K562 (cell line): Measurements from ENCODE around the gene TANC1. TPM values are rescaled to one million over a fixed set of nuclear protein-coding genes. Genes with fewer than 3 reads are reported as not detected.

Experiments used
- ATAC-seq: fragments of 200-7000 bp; cut with Tn5 transposase; 3 replicates; pipeline ENCODE4 v1.9.1; 2020; ENCODE audit warnings: moderate library complexity
- BruUV-seq: library from RNA; stranded (reverse); fragments of 400-500 nt; replicated peaks from 2 replicates; lab custom pipeline; 2021; lab: Mats Ljungman, UMichigan
- CTCF ChIA-PET: fragments of 300-600 bp; formaldehyde crosslinking; extraction: SDS; loops from one replicate; lab custom pipeline; 2021; ENCODE audit warnings: low intra/inter-chr PET ratio; lab: Yijun Ruan, JAX
- POLR2A ChIA-PET: fragments of 300-600, 350-650 bp; sonication (Branson Sonifier 250); formaldehyde crosslinking; extraction: SDS; loops from one replicate; lab custom pipeline; 2021; ENCODE audit warnings: antibody characterized with exemption, inconsistent platforms; lab: Yijun Ruan, JAX
- DNase-seq, 4 experiments: peaks; one replicate each; pipeline versions ENCODE4 v3.0.0 to v3.0.0-alpha.2; 2011 to 2018; ENCODE audit warnings: low spot score in 3 of 4, mixed read lengths in 3 of 4; ENCODE audit errors: extremely low read depth in 1 of 4
- FAIRE-seq: peaks from 2 replicates; lab custom pipeline; 2011; peaks lifted over from hg19 to GRCh38; lab: Jason Lieb, UNC
- H2AFZ ChIP-seq: 2 replicates; pipeline ENCODE4 v1.6.0; 2011; ENCODE audit warnings: low read depth, low read length, control low read depth, inconsistent platforms
- H3K27ac ChIP-seq: fragments of 200-600 bp; 3 replicates; pipeline ENCODE4 v1.8.0; 2011; ENCODE audit warnings: low read depth, mild to moderate bottlenecking, control low read depth, inconsistent platforms, low read length, moderate library complexity, mixed read lengths; ENCODE audit errors: extremely low read depth
- H3K27me3 ChIP-seq, 2 experiments: fragments of 300-600 bp in 1 of 2; 2 replicates in 1 of 2; 3 replicates in 1 of 2; pipeline versions ENCODE4 v1.6.0 to v1.8.0; 2011; ENCODE audit warnings: inconsistent platforms in 2 of 2, low read length in 2 of 2, mild to moderate bottlenecking in 1 of 2, mixed read lengths in 1 of 2, moderate library complexity in 1 of 2; ENCODE audit not compliant: control insufficient read depth in 2 of 2, insufficient read depth in 2 of 2
- H3K36me3 ChIP-seq: fragments of 300-600 bp; 3 replicates; pipeline ENCODE4 v1.8.0; 2011; ENCODE audit warnings: mild to moderate bottlenecking, low read length, inconsistent platforms; ENCODE audit not compliant: control insufficient read depth, insufficient read depth
- H3K4me1 ChIP-seq, 2 experiments: fragments of 200-600 bp in 1 of 2; replicated peaks in 1 of 2; 2 replicates in 1 of 2; 3 replicates in 1 of 2; pipeline versions ENCODE4 v1.5.1 to v1.8.0; 2011; ENCODE audit warnings: inconsistent platforms in 2 of 2, low read length in 2 of 2, mild to moderate bottlenecking in 1 of 2, mixed read lengths in 1 of 2, moderate library complexity in 1 of 2; ENCODE audit not compliant: control insufficient read depth in 2 of 2, insufficient read depth in 2 of 2
- H3K4me2 ChIP-seq: 2 replicates; pipeline ENCODE4 v1.6.1; 2011; ENCODE audit warnings: low read length, control low read depth, inconsistent platforms, mixed read lengths; ENCODE audit not compliant: insufficient read depth
- H3K4me3 ChIP-seq: fragments of 200-600 bp; sonication (generic), shearing (Covaris generic); 2 replicates; pipeline ENCODE4 v1.5.1; 2016; ENCODE audit warnings: control low read depth, inconsistent platforms
- H3K79me2 ChIP-seq: fragments of 200-600 bp; 3 replicates; pipeline ENCODE4 v1.8.0; 2011; ENCODE audit warnings: low read length, inconsistent platforms; ENCODE audit not compliant: control insufficient read depth, insufficient read depth
- H3K9ac ChIP-seq, 2 experiments: 2 replicates each; pipeline versions ENCODE4 v1.6.0 to v1.6.1; 2011; ENCODE audit warnings: low read depth in 2 of 2, low read length in 2 of 2, control low read depth in 1 of 2, inconsistent platforms in 1 of 2, mild to moderate bottlenecking in 1 of 2, mixed read lengths in 1 of 2; ENCODE audit not compliant: insufficient read depth in 1 of 2
- H3K9me1 ChIP-seq: one replicate; pipeline ENCODE4 v1.6.0; 2011; ENCODE audit warnings: inconsistent platforms, mild to moderate bottlenecking, low read length, moderate library complexity; ENCODE audit not compliant: control insufficient read depth, insufficient read depth
- H3K9me3 ChIP-seq: replicated peaks from 2 replicates; pipeline ENCODE4 v1.5.1; 2011; ENCODE audit warnings: low read depth, low read length, inconsistent platforms; ENCODE audit not compliant: control insufficient read depth, insufficient read depth
- H4K20me1 ChIP-seq: replicated peaks from 2 replicates; pipeline ENCODE4 v1.6.1; 2011; ENCODE audit warnings: low read length, inconsistent platforms, mixed read lengths; ENCODE audit not compliant: control insufficient read depth, insufficient read depth
- ARID1B ChIP-seq: fragments of 450-650 bp; IDR thresholded peaks from 2 replicates; pipeline ENCODE4 v1.6.1; 2016; ENCODE audit warnings: antibody characterized with exemption, mild to moderate bottlenecking, inconsistent platforms
- CREM ChIP-seq: IDR thresholded peaks from 2 replicates; pipeline ENCODE4 v1.6.1; 2014; ENCODE audit warnings: antibody characterized with exemption, low read depth
- NEUROD1 ChIP-seq: fragments of 150-350 bp; IDR thresholded peaks from 2 replicates; pipeline ENCODE4 v1.6.1; 2014; ENCODE audit warnings: borderline replicate concordance, low read length, low read depth; ENCODE audit not compliant: partially characterized antibody
- POLR2H ChIP-seq: IDR thresholded peaks from 2 replicates; pipeline ENCODE4 v1.6.1; 2016; ENCODE audit warnings: missing genetic modification characterization, low read depth, mild to moderate bottlenecking, control low read depth, missing compliant biosample characterization, moderate library complexity
- RAD51 ChIP-seq: fragments of 450-650 bp; IDR thresholded peaks from 2 replicates; pipeline ENCODE4 v1.7.1; 2016; ENCODE audit warnings: low read depth, mild to moderate bottlenecking, borderline replicate concordance
- RHOXF2B ChIP-seq: fragments of 250-450 bp; sonication (Bioruptor Pico); conservative IDR thresholded peaks from 2 replicates; pipeline ENCODE4 v1.5.1; 2021
- SMC3 ChIP-seq: conservative IDR thresholded peaks from 2 replicates; pipeline ENCODE4 v1.6.1; 2011; ENCODE audit warnings: low read depth, low read length, improper control_type of control experiment; ENCODE audit not compliant: insufficient read depth
- ZNF644 ChIP-seq: fragments of 200-800 bp; sonication (Bioruptor generic); IDR thresholded peaks from 2 replicates; pipeline ENCODE4 v1.6.1; 2016; ENCODE audit warnings: low read depth, missing genetic modification characterization, missing compliant biosample characterization
- ZNF668 ChIP-seq: fragments of 250-450 bp; sonication (Bioruptor Pico); IDR thresholded peaks from 2 replicates; pipeline ENCODE4 v1.8.0; 2022; ENCODE audit warnings: mild to moderate bottlenecking, inconsistent platforms
- WGBS: fragments of 100-300 bp; shearing (Covaris generic); methylation state at CpG from one replicate; pipeline ENCODE4 v1.1.6; 2016; ENCODE audit warnings: low coverage, mixed read lengths; ENCODE audit not compliant: insufficient coverage; ENCODE audit errors: missing lambda C conversion rate; 5-methylcytosine and 5-hydroxymethylcytosine counted together
- in situ Hi-C: fragments of 300-500 bp; cut with MboI; formaldehyde crosslinking; loops from 4 replicates; pipeline ENCODE4 v1.15.0; 2018; ENCODE audit warnings: inconsistent platforms, mixed read lengths
- intact Hi-C: fragments of 100-400 bp; cut with micrococcal nuclease; formaldehyde crosslinking; loops from 2 replicates; pipeline ENCODE4 v1.14.2; 2022
- polyA plus RNA-seq, 8 experiments: library from polyadenylated mRNA; depleted of rRNA in 4 of 8; stranded (reverse) in 5 of 8; unstranded in 3 of 8; fragments of >200 nt; fragmentation: Nextera tagmentation in 2 of 8; fragmentation: Illumina TruSeq in 1 of 8; extraction: Ambion mirVana in 2 of 8; extraction: Trizol in 1 of 8; gene quantifications; 2 replicates each; pipeline versions ENCODE4 v1.2.1 to v1.2.3, GENCODE V29; 2011 to 2014; ENCODE audit warnings: inconsistent platforms in 1 of 8, missing spikeins in 1 of 8
- total RNA-seq, 7 experiments: library from RNA; depleted of rRNA in 6 of 7; stranded (reverse); fragments of >200 nt in 6 of 7; fragmentation: Illumina TruSeq in 2 of 7; extraction: Trizol in 2 of 7; gene quantifications; 2 replicates each; pipeline versions ENCODE4 v1.2.1 to v1.2.3, GENCODE V29; 2011 to 2021; ENCODE audit warnings: low replicate concordance in 1 of 7
- TF ChIP-seq, protein P1 (sequence below): fragments of 450-650 bp; IDR thresholded peaks from 2 replicates; pipeline ENCODE4 v1.6.1; 2016
- TF ChIP-seq, protein P2 (sequence below), 2 experiments: fragments of 450-650 bp; IDR thresholded peaks; 2 replicates each; pipeline ENCODE4 v1.6.1; 2018; ENCODE audit warnings: mild to moderate bottlenecking in 2 of 2, low read depth in 1 of 2; ENCODE audit not compliant: partially characterized antibody in 2 of 2

The TANC1 gene
- total and polyA plus RNA-seq, 9 of the 15 experiments (the other 6 are each of a cell fraction or from before 2014, with no cell fraction given) = under 0.01 to 0.20 (median 0.07) TPM; not detected in 1

DNA sequence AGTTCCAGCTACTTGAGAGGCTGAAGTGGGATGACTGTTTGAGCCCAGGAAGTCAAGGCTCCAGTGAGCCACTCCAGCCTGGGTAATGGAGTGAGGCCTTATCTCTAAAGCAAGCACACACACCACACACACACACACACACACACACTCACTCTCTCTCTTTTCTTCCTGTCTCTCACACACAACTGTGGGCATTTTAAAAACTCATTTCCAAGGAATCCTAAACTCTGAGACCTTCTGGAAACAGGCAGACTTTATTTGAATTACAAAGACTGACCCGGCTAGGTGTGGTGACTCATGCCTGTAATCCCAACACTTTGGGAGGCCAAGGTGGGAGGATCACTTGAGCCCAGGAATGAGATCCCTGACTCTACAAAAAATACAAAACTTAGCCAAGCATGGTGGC, 296.7 kb downstream of the TANC1 start (continued):
- TF ChIP-seq, protein P1, sequence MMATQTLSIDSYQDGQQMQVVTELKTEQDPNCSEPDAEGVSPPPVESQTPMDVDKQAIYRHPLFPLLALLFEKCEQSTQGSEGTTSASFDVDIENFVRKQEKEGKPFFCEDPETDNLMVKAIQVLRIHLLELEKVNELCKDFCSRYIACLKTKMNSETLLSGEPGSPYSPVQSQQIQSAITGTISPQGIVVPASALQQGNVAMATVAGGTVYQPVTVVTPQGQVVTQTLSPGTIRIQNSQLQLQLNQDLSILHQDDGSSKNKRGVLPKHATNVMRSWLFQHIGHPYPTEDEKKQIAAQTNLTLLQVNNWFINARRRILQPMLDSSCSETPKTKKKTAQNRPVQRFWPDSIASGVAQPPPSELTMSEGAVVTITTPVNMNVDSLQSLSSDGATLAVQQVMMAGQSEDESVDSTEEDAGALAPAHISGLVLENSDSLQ = peak; percentile 28; the same call in 1 of the 2 replicates
- TF ChIP-seq ARID1B (peak; percentile 85), CREM (0 out of 2 replicates have a peak, but pooled peaks have one; percentile 49)

DNA sequence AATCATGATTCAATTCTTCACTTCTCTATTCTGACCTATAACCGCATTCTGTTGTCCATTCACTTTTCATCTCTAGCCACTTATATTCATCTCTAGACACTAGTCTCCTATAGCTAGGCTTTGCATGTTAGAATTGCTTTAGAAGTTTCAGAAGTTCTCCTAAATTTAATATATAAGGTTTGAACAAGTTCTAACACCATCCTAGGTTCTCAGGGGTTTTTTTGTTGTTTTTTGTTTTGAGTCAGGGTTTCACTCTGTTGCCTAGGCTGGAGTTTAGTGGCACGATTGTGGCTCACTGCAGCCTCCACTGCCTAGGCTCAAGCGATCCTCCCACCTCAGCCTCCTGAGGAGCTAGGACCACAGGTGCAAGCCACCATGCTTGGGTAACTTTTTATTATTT, 298.1 kb downstream of the TANC1 start:
- in situ Hi-C loops (no loop called here), intact Hi-C loops (no loop called here)
- peaks cover 16% of the 10 kb centered on the region in 2 experiments for H3K4me1 ChIP-seq
- DNase-seq (no peak), ATAC-seq (no peak), FAIRE-seq (no peak)
- H3K9me3 ChIP-seq = no peaks in the 10 kb centered on the region
- H4K20me1 ChIP-seq = no peaks in the 10 kb centered on the region
- no peak overlapping the region for H3K27ac ChIP-seq
- ChIA-PET POLR2A (no interaction called here), CTCF (no interaction called here)
- no peaks in the 10 kb centered on the region for H3K27me3 ChIP-seq
- H3K9ac ChIP-seq = no peak overlapping the region
- H3K79me2 ChIP-seq = no peaks in the 10 kb centered on the region
- no peak overlapping the region for H3K4me3 ChIP-seq
- H3K36me3 ChIP-seq = peaks cover 10% of the 10 kb centered on the region; the same call in 1 of the 3 replicates
- no peak overlapping the region for H2AFZ ChIP-seq
- H3K4me2 ChIP-seq = no peak overlapping the region
- no peaks in the 10 kb centered on the region for H3K9me1 ChIP-seq
- BruUV-seq = no TSS peak
- whole genome bisulfite sequencing = 92% methylated on average over 3 of the region's 3 CpGs
- TF ChIP-seq, protein P2, sequence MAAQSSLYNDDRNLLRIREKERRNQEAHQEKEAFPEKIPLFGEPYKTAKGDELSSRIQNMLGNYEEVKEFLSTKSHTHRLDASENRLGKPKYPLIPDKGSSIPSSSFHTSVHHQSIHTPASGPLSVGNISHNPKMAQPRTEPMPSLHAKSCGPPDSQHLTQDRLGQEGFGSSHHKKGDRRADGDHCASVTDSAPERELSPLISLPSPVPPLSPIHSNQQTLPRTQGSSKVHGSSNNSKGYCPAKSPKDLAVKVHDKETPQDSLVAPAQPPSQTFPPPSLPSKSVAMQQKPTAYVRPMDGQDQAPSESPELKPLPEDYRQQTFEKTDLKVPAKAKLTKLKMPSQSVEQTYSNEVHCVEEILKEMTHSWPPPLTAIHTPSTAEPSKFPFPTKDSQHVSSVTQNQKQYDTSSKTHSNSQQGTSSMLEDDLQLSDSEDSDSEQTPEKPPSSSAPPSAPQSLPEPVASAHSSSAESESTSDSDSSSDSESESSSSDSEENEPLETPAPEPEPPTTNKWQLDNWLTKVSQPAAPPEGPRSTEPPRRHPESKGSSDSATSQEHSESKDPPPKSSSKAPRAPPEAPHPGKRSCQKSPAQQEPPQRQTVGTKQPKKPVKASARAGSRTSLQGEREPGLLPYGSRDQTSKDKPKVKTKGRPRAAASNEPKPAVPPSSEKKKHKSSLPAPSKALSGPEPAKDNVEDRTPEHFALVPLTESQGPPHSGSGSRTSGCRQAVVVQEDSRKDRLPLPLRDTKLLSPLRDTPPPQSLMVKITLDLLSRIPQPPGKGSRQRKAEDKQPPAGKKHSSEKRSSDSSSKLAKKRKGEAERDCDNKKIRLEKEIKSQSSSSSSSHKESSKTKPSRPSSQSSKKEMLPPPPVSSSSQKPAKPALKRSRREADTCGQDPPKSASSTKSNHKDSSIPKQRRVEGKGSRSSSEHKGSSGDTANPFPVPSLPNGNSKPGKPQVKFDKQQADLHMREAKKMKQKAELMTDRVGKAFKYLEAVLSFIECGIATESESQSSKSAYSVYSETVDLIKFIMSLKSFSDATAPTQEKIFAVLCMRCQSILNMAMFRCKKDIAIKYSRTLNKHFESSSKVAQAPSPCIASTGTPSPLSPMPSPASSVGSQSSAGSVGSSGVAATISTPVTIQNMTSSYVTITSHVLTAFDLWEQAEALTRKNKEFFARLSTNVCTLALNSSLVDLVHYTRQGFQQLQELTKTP (IDR thresholded peaks at IDR 0.05; ENCODE audit: low read depth in 1 of 2, partially characterized antibody in 2 of 2) = no peak
- TF ChIP-seq ZNF644 (tag) (no peak), SMC3 (no peak), NEUROD1 (no peak), RAD51 (no peak), POLR2H (tag) (no peak), RHOXF2B (CRISPR knock-in tag) (no peak), ZNF668 (CRISPR knock-in tag) (no peak)
